Panc1 (cell line): ENCODE measurements around the gene ARL14. TPM values are rescaled to one million over a fixed set of nuclear protein-coding genes. Genes with fewer than 3 reads are reported as not detected.

Experiments
- ATAC-seq: fragments of 200-7000 bp; cut with Tn5 transposase; 2 replicates; pipeline ENCODE4 v1.9.1; 2020; ENCODE audit warnings: mild to moderate bottlenecking, moderate library complexity
- BruUV-seq: library from RNA; stranded (reverse); fragments of 400-500 nt; replicated peaks from 2 replicates; lab custom pipeline; 2021; lab: Mats Ljungman, UMichigan
- CTCF ChIA-PET: fragments of 300-600 bp; sonication (Branson Sonifier 250); formaldehyde crosslinking; loops from one replicate; lab custom pipeline; 2022; ENCODE audit warnings: antibody characterized with exemption; lab: Charles Lee
- POLR2A ChIA-PET: fragments of 300-600 bp; sonication (Branson Sonifier 250); formaldehyde crosslinking; loops from one replicate; lab custom pipeline; 2022; ENCODE audit warnings: antibody characterized with exemption; lab: Charles Lee
- DNase-seq: peaks from one replicate; pipeline ENCODE4 v3.0.0-alpha.2; 2010; ENCODE audit warnings: low read depth, low spot score
- H3K27ac ChIP-seq: 2 replicates; pipeline ENCODE4 v1.5.1; 2011; ENCODE audit warnings: mild to moderate bottlenecking, low read length, inconsistent platforms
- H3K27me3 ChIP-seq: fragments of 200-500 bp; sonication (Bioruptor generic); 2 replicates; pipeline ENCODE4 v1.6.0; 2014; ENCODE audit warnings: low read length, inconsistent platforms; ENCODE audit not compliant: control insufficient read depth, insufficient read depth
- H3K36me3 ChIP-seq: fragments of 200-500 bp; sonication (Bioruptor generic); 2 replicates; pipeline ENCODE4 v1.5.1; 2014; ENCODE audit warnings: inconsistent platforms, mild to moderate bottlenecking, low read length, moderate library complexity; ENCODE audit not compliant: control insufficient read depth, insufficient read depth
- H3K4me1 ChIP-seq: 2 replicates; pipeline ENCODE4 v1.5.1; 2011; ENCODE audit warnings: inconsistent platforms, mild to moderate bottlenecking, low read length, moderate library complexity; ENCODE audit not compliant: control insufficient read depth, insufficient read depth
- H3K4me3 ChIP-seq, 2 experiments: 2 replicates each; pipeline ENCODE4 v1.5.1; 2011 to 2012; ENCODE audit warnings: low read depth in 2 of 2, low read length in 2 of 2, mild to moderate bottlenecking in 2 of 2, inconsistent platforms in 1 of 2, moderate library complexity in 1 of 2
- H3K9me3 ChIP-seq: fragments of 200-500 bp; sonication (Bioruptor generic); 2 replicates; pipeline ENCODE4 v1.5.1; 2014; ENCODE audit warnings: low read depth, mild to moderate bottlenecking, inconsistent platforms, low read length, moderate library complexity; ENCODE audit not compliant: control insufficient read depth, insufficient read depth
- POLR2AphosphoS5 ChIP-seq: IDR thresholded peaks from 2 replicates; pipeline ENCODE4 v1.6.1; 2012; ENCODE audit warnings: mild to moderate bottlenecking, low read depth, low read length, moderate library complexity
- SIN3A ChIP-seq: IDR thresholded peaks from 2 replicates; pipeline ENCODE4 v1.6.1; 2012; ENCODE audit warnings: low read depth, mild to moderate bottlenecking, low read length, moderate library complexity, borderline replicate concordance; ENCODE audit not compliant: insufficient read depth
- TCF7L2 ChIP-seq: IDR thresholded peaks from 2 replicates; pipeline ENCODE4 v1.6.1; 2011; ENCODE audit warnings: mild to moderate bottlenecking, low read depth, low read length, inconsistent platforms
- in situ Hi-C: cut with HindIII; loops from 2 replicates; pipeline ENCODE4 v1.10.0; 2016; ENCODE audit warnings: low sequenced_read_pairs, low pct_unique_long_range_greater_than_20kb
- intact Hi-C: fragments of 100-400 bp; cut with micrococcal nuclease; formaldehyde crosslinking; loops from one replicate; pipeline ENCODE4 v1.10.0; 2022; ENCODE audit not compliant: unreplicated experiment
- total RNA-seq: library from RNA; stranded (reverse); gene quantifications from one replicate; pipeline ENCODE4 v1.2.1, GENCODE V29; 2021; ENCODE audit not compliant: unreplicated experiment
- TF ChIP-seq, protein P1 (sequence below): fragments of 450-650 bp; IDR thresholded peaks from 2 replicates; pipeline ENCODE4 v1.5.1; 2017; ENCODE audit warnings: mild to moderate bottlenecking
- TF ChIP-seq, protein P2 (sequence below), 2 experiments: IDR thresholded peaks; 2 replicates each; pipeline ENCODE4 v1.6.1; 2011 to 2012; ENCODE audit warnings: low read depth in 2 of 2, control low read depth in 1 of 2, low read length in 1 of 2, mild to moderate bottlenecking in 1 of 2, moderate library complexity in 1 of 2; ENCODE audit not compliant: insufficient read depth in 1 of 2

ARL14 gene
- total RNA-seq, 1 experiment from 2014 or later = 2.5 TPM

DNA sequence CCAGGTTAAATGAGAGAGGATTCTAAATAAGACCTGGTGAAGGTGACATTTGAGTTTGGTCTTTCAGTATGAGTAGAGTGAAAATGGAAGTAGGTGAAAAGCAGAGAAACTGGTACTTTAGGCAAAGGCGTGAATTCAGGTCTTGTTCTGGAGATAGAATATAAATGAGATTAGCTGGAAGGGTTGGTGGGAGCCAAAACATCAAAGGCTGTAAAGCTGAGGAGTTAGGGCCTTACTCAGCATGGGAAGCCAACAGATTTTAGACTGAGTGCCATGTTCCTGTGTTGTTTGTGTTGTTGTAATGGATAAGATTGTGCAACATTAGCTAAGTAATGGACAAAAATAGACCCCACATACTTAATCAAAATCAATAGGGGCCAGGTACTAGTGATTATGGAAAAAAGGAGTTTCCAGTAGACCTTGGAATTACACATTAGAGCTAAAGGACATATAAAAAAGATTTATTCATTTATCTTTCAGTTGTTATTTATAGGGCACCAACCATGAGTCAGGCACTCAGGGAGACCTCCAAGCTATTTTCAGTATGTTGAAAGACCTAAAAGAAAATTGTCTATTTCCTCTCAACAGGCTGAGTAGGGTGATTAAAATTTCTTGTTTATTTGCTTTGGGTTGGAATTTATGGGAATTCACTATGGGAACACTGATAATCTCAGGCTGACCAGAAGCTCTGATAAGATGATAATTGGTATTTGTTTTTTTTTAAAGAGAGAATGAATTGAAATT is 20.8 kb downstream of the ARL14 start:
- 0 out of 2 replicates have a peak, but pooled peaks have one; percentile 39 for TF ChIP-seq TCF7L2
- TF ChIP-seq, protein P1, sequence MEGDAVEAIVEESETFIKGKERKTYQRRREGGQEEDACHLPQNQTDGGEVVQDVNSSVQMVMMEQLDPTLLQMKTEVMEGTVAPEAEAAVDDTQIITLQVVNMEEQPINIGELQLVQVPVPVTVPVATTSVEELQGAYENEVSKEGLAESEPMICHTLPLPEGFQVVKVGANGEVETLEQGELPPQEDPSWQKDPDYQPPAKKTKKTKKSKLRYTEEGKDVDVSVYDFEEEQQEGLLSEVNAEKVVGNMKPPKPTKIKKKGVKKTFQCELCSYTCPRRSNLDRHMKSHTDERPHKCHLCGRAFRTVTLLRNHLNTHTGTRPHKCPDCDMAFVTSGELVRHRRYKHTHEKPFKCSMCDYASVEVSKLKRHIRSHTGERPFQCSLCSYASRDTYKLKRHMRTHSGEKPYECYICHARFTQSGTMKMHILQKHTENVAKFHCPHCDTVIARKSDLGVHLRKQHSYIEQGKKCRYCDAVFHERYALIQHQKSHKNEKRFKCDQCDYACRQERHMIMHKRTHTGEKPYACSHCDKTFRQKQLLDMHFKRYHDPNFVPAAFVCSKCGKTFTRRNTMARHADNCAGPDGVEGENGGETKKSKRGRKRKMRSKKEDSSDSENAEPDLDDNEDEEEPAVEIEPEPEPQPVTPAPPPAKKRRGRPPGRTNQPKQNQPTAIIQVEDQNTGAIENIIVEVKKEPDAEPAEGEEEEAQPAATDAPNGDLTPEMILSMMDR = no peak
- TF ChIP-seq SIN3A = no peak
- ChIA-PET POLR2A (interaction anchor here (0.6 to 0.7 kb wide), 2 partner anchors 154 to 274 kb away, joined by 5 to 8 read pairs; no protein-coding TSS in a partner anchor), CTCF (no interaction called here)
- DNase-seq (no peak), ATAC-seq (peak; percentile 58)
- Histone ChIP-seq H3K27ac (peak overlapping the region; percentile 46; the same call in 1 of the 2 replicates), H3K4me3 (no peak overlapping the region), H3K27me3 (no peaks in the 10 kb centered on the region), H3K9me3 (no peaks in the 10 kb centered on the region), H3K36me3 (no peaks in the 10 kb centered on the region), H3K4me1 (peaks cover 13% of the 10 kb centered on the region)
- BruUV-seq = no TSS peak
- intact Hi-C loops (no loop called here), in situ Hi-C loops (no loop called here)

DNA sequence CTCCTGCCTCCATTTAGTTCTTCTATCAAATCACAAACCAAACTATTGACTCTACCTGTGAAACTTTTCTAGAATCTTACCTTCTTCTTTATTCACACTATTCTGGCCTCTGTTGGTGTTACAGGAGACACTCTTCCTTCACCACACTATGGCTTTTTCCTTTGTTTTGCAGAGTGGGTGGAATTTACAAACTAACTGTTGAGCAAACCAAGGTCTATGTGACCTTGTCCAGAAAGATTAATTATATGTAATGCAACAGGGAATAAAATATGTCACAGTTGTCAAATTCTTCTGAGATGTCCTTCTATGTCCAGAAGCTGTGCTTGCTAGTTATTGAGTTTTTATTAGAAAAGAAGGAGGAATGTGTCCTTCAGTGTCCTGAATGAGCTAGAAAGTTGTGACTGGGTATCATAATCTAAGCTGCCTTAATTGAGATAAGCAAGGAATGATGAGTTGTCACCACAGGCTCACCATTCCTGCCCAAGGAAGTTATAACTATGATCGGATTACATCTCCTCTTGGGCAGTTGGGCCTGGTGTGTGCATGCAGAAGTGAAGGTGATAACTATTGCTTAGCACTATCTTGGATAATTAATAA is 21.7 kb downstream of the ARL14 start:
- Histone ChIP-seq H3K27me3 (no peaks in the 10 kb centered on the region), H3K9me3 (no peaks in the 10 kb centered on the region), H3K4me1 (peaks cover 13% of the 10 kb centered on the region), H3K36me3 (no peaks in the 10 kb centered on the region), H3K27ac (peak overlapping the region; percentile 46), H3K4me3 (no peak overlapping the region)
- CTCF ChIA-PET = no interaction called here
- intact Hi-C loops (no loop called here), in situ Hi-C loops (no loop called here)
- TF ChIP-seq TCF7L2 = no peak
- TF ChIP-seq, protein P2, sequence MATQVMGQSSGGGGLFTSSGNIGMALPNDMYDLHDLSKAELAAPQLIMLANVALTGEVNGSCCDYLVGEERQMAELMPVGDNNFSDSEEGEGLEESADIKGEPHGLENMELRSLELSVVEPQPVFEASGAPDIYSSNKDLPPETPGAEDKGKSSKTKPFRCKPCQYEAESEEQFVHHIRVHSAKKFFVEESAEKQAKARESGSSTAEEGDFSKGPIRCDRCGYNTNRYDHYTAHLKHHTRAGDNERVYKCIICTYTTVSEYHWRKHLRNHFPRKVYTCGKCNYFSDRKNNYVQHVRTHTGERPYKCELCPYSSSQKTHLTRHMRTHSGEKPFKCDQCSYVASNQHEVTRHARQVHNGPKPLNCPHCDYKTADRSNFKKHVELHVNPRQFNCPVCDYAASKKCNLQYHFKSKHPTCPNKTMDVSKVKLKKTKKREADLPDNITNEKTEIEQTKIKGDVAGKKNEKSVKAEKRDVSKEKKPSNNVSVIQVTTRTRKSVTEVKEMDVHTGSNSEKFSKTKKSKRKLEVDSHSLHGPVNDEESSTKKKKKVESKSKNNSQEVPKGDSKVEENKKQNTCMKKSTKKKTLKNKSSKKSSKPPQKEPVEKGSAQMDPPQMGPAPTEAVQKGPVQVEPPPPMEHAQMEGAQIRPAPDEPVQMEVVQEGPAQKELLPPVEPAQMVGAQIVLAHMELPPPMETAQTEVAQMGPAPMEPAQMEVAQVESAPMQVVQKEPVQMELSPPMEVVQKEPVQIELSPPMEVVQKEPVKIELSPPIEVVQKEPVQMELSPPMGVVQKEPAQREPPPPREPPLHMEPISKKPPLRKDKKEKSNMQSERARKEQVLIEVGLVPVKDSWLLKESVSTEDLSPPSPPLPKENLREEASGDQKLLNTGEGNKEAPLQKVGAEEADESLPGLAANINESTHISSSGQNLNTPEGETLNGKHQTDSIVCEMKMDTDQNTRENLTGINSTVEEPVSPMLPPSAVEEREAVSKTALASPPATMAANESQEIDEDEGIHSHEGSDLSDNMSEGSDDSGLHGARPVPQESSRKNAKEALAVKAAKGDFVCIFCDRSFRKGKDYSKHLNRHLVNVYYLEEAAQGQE (IDR thresholded peaks at IDR 0.05; ENCODE audit: insufficient read depth in 1 of 2, low read depth in 2 of 2, low read length in 1 of 2) = no peak
- TF ChIP-seq SIN3A = no peak
- TF ChIP-seq, protein P1 = no peak
- no peak for TF ChIP-seq POLR2AphosphoS5
- ATAC-seq (peak; percentile 11; the same call in 1 of the 2 replicates), DNase-seq (no peak)
- POLR2A ChIA-PET = no interaction called here
- BruUV-seq = no TSS peak
